MM.1S (cell line): ENCODE measurements around the gene PSD.

ENCODE experiments used
- EZH2 ChIP-seq: fragments of 300-600 bp; sonication (generic); optimal IDR thresholded peaks from 2 replicates; pipeline ENCODE3; 2017; ENCODE audit warnings: low read depth, mild to moderate bottlenecking, antibody characterized with exemption, low read length, mixed read lengths
- EZH2phosphoT487 ChIP-seq: fragments of 300-600 bp; sonication (generic); IDR thresholded peaks from 2 replicates; pipeline ENCODE4 v1.6.1; 2018; ENCODE audit warnings: antibody characterized with exemption, low read length
- TF ChIP-seq, protein P1 (sequence below): fragments of 300-600 bp; sonication (generic); IDR thresholded peaks from 2 replicates; pipeline ENCODE4 v1.5.1; 2016; ENCODE audit warnings: antibody characterized with exemption, low read length, mixed read lengths

- TF ChIP-seq, protein P1, sequence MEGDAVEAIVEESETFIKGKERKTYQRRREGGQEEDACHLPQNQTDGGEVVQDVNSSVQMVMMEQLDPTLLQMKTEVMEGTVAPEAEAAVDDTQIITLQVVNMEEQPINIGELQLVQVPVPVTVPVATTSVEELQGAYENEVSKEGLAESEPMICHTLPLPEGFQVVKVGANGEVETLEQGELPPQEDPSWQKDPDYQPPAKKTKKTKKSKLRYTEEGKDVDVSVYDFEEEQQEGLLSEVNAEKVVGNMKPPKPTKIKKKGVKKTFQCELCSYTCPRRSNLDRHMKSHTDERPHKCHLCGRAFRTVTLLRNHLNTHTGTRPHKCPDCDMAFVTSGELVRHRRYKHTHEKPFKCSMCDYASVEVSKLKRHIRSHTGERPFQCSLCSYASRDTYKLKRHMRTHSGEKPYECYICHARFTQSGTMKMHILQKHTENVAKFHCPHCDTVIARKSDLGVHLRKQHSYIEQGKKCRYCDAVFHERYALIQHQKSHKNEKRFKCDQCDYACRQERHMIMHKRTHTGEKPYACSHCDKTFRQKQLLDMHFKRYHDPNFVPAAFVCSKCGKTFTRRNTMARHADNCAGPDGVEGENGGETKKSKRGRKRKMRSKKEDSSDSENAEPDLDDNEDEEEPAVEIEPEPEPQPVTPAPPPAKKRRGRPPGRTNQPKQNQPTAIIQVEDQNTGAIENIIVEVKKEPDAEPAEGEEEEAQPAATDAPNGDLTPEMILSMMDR: no peak
- TF ChIP-seq EZH2phosphoT487 (no peak), EZH2 (no peak)
Measured at GRCh38 chr10:102358712-102359382, 59.7 kb downstream of the PSD start.
